Activated T-helper 1 cell treated with anti-CD3 and anti-CD28 coated beads, Interleukin-2, amount 50 U/mL, for 16 hours (primary cell): ENCODE measurements around the gene GP1BB.

Source experiments
- DNase-seq, 2 donors: peaks; one replicate each; pipeline ENCODE4 v3.0.0-alpha.2; 2020; ENCODE audit warnings: low read depth in 1 of 2, low spot score in 1 of 2

The GP1BB gene

DNA sequence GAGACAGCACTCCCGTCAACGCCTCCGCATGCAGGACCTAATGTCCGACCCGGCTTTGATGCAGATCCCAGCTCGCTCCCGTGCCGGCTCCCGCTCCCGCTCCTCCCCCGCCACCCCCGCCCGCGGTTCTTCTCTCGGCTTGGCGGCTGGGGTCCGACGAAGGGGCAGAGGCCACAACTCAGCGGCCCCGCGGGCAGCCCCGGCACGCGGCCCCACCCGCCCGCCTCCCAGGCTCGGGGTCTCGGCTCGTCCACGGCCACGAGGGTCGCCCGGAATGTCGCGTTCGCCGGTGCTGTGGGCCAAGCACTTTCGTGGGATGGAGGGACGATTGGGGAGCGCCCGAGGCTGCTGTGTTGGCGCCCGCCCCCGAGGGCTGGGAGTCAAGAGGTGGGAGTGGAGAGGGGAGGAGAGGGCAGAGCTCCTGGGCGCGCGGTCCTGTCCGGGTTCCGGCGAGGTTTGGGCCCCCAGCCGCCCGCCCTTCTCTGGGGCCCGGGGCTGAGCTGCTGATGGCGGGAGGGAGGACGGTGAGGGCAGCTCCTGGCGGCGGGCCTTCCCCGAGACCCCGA is 31.9 kb downstream of the GP1BB start:
- DNase-seq, result no peak

- DNase-seq, result no peak
These were observed 32.5 kb downstream of the GP1BB start for GRCh38 chr22:19755722-19756287.

- DNase-seq, result peak; percentile 53 to 56
These were observed 33.2 kb downstream of the GP1BB start for GRCh38 chr22:19756288-19757128.

DNA sequence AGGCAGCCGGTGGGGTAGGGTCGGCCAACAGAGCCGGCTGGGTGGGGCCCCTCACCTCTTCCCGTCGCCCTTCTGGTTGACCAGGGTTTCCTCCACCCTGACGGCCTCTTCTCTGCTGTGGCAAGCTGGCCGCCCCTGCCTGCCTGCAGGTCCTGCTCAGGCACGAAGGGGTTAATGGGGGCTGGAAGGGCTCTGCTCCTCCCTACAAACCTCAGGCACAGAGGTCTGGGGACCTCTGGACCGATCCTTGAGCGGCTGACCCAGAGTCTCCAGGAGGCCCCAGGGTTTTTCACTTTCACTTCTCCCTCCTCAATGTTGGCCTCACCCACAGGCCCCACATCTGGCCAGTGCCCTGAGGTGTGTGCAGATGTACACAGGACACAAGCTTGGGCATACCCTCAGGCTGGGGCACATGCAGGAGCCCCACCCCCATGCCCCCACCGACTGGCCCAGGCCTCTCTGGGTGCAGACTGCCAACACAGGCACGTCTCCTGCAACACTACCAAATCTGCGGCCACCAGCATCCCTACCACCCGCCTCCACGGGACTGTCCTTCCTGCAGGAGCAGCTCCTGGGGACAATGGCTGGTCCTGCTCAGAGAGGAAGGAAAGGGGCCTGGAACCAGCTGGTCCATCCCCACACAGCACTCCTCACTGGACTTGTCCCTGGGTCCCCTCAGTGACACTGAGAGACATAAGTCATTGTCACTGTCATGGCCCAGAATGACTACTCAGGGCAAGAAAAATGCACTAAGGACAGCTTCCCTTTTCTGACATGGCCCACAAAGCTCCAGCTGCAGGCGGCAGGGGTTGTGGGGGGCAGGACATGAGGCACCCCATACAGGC is 34.0 kb downstream of the GP1BB start:
- DNase-seq, result no peak

GRCh38 chr22:19757985-19758895 is 34.9 kb downstream of the GP1BB start:
- DNase-seq, result no peak

DNA sequence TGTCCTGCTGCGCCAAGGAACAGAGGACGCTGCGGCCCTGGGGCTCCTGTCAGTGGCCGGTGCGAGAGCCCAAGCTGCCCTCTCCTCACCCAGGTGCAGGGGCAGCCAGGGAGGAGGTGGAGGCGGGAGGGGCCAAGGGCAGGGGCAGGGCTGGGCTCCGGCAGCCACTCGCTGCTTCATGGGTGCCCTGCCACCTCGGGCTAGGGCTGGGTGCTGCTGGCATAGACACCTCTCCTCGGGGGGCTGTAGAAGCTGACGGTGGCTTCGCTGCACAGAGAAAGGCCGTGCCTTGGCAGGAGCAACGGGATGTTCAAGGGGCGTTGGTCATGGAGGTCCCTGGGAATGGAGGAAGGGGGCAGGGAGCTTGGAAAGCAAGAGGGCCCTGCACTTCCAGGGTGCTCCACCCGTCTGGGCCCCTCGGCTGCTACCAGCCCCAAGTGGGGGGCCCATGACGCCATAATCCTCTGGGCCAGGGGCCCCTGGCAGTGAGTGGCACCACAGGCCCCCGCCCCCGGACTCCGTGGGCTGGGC is 35.6 kb downstream of the GP1BB start:
- DNase-seq, result no peak

GRCh38 chr22:19759427-19760057 is 36.2 kb downstream of the GP1BB start:
- DNase-seq, result no peak

DNA sequence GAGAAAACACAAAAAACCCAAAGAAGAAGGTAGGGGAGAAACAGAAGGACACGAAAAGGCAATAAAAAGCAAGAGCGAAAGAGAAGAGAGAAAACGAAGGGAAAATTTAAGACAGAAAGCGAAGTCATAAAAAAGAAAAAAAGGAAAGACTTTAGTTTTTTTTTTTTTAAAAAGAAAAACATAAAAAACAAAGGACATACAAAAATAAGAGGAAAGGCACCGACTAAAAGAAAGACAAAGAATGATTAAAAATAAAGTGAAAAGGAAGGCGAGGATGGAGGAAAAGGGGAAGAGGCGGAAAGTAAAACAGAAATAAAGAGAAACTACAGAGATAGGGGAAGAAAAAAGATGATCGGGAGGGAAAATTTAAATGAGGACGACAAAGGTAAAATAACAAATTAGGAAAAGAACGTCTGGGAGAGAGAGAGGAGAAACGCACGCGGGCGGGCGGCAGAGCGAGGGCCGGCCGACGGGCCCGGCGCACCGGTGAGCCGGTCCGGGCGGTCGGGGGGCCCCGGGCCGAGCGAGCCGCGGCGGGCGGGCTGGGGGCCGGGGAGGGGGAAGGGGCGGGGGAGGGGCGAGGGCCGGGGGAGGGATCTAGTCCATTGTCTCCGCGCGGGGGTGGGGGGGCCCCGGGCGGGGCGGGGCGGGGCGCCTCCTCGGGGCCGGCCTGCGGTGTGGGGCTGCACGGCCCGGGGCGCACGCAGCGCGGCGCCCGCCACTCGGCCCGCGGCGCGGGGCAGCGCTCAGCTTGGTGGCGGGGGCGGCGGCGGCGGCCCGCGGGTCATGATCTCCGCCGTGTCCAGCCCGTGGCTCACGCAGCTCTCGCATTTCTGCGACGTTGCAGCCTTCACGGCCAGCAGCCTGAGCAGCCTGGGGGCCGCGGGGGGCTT is 37.0 kb downstream of the GP1BB start, which contains the start of gene TBX1:
Gene TBX1 (plus strand): TSS at position 721 of the 893 bp plus-strand sequence. CDS start 66 bp downstream, at position 787.
- no peak for DNase-seq

- DNase-seq, result no peak
These were observed 37.8 kb downstream of the GP1BB start for GRCh38 chr22:19760951-19761724.

- no peak for DNase-seq
These were observed 38.6 kb downstream of the GP1BB start for GRCh38 chr22:19761725-19762567.

GRCh38 chr22:19762568-19763457 is 39.5 kb downstream of the GP1BB start:
- DNase-seq, result no peak

GRCh38 chr22:19763458-19764298 is 40.3 kb downstream of the GP1BB start:
- DNase-seq, result no peak

DNA sequence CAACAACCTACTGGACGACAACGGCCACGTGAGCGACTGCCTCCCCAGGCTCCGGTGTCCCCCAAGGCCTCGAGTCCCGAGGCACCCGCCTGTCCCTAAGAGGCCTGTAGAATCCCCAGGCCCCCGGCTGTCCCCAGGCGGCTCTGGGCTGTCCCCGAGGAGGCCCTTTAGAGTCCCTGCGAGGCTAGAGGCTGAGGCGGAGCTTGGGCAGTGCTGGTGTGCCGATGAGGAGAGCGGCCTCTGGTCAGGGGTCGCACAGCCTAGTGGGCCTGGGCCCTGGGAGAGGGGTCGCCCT is 40.9 kb downstream of the GP1BB start:
- no peak for DNase-seq

DNA sequence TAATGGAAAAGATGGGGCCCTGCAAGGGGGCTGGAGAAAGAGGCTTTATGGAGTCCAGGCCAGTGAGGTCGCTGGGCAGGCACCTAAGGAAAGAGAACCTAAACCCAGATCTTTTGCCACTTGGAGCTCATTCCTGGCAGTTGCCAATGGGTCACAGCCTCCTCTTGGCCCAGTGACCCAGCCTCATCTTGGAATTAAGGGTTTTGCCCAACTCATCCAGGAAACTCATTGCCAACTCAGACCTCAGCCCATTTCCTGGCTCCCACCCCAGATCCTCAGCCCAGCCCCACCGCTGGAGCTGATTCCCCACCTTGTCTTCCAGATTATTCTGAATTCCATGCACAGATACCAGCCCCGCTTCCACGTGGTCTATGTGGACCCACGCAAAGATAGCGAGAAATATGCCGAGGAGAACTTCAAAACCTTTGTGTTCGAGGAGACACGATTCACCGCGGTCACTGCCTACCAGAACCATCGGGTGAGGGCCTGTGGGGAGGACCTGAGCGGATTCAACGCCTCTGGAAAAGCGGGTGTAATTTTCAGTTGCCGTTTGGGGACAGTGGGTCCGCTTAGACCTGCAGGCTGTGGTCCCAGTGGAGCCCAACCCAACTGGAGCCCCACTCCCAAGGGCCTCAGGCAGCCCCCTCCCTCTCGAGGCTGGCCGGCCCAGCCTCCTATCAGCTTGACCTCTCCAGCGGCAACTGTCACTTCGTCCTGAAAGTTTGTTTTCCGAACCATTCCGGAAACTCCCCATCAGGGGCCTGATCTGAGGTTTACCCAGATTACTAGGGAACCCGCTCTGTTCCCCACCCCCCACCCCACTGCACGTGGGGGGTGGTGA is 41.5 kb downstream of the GP1BB start:
- DNase-seq, result no peak
